ENCODE measurements around the gene SCARB1. TPM values are rescaled to one million over a fixed set of nuclear protein-coding genes. Genes with fewer than 3 reads are reported as not detected.
A peak's percentile ranks its signal among the peaks of the same experiment; 100 is the strongest.

SCARB1 gene
- total RNA-seq, 1 experiment from 2014 or later = 68.3 TPM

DNA sequence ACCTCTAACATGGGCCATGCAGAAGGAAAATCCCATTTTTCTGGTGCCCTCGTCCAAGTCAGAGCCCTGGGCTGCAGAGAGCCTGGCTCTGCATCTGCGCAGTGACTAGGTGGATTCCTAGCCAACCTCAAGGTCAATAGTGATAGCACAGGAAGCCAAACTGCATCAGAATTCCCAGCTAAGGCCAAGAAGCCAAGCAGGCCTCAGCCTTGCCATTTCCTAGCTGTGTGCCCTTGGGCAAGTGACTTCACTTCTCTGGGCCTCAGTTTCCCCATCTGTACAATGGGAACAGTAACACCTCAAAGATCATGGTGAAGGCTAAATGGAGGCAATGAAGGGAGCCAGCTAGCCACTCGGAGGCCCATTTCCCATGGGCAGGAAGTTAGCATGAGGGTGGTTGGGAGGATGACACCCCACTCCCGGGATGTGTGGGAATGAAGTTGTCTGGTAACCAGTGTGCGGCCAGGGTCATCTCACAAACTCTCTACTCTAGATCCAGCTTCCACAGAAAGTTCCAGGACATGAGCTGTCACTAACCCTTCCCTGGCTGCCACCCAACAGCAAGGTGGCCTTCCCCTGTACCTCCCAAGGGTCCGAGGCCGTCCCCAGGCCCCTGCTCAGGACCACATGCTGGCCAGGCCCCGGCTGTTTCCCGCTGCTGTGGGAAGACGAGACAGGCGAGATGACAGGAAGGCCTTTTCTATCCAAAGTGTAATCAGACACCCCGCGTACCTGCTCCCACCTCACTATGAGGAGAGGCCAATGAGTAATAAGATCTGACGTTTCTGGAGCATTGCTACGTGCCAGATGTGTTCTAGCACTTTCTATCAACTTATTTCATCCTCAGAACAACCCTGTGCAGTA, 125.7 kb downstream of the SCARB1 start (continued):
- TF ChIP-seq ELF4 (CRISPR knock-in tag; IDR thresholded peaks at IDR 0.05; ENCODE audit: low read depth) (no peak), NR2C2 (CRISPR knock-in tag; IDR thresholded peaks at IDR 0.05) (no peak), MAX (CRISPR knock-in tag; IDR thresholded peaks at IDR 0.05) (no peak), ZNF317 (CRISPR knock-in tag; IDR thresholded peaks at IDR 0.05; ENCODE audit: borderline replicate concordance, low read depth) (no peak), USF2 (CRISPR knock-in tag; IDR thresholded peaks at IDR 0.05) (no peak), KAT7 (CRISPR knock-in tag; IDR thresholded peaks at IDR 0.05; ENCODE audit: borderline replicate concordance) (no peak)
- TF ChIP-seq, protein P1, sequence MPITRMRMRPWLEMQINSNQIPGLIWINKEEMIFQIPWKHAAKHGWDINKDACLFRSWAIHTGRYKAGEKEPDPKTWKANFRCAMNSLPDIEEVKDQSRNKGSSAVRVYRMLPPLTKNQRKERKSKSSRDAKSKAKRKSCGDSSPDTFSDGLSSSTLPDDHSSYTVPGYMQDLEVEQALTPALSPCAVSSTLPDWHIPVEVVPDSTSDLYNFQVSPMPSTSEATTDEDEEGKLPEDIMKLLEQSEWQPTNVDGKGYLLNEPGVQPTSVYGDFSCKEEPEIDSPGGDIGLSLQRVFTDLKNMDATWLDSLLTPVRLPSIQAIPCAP (CRISPR knock-in tag; IDR thresholded peaks at IDR 0.05) = no peak
- TF ChIP-seq, protein P2, sequence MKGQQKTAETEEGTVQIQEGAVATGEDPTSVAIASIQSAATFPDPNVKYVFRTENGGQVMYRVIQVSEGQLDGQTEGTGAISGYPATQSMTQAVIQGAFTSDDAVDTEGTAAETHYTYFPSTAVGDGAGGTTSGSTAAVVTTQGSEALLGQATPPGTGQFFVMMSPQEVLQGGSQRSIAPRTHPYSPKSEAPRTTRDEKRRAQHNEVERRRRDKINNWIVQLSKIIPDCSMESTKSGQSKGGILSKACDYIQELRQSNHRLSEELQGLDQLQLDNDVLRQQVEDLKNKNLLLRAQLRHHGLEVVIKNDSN (CRISPR knock-in tag; IDR thresholded peaks at IDR 0.05) = no peak

GRCh38 chr12:124737040-124737419, 126.6 kb downstream of the SCARB1 start:
- Mint-ChIP-seq H3K27ac (no peak overlapping the region), H3K27me3 (ENCODE audit: low read depth) (peaks cover 3% of the 10 kb centered on the region; the same call in 1 of the 2 replicates), H3K36me3 (no peaks in the 10 kb centered on the region), H3K9me3 (peaks cover 2% of the 10 kb centered on the region; the same call in 1 of the 2 replicates), H3K4me3 (no peak overlapping the region), H3K4me1 (peaks cover 23% of the 10 kb centered on the region)
- ChIA-PET POLR2A (no interaction called here), CTCF (no interaction called here)
- DNase-seq (ENCODE audit: low spot score) (no peak), ATAC-seq (no peak)
- TF ChIP-seq ZNF671 (CRISPR knock-in tag; IDR thresholded peaks at IDR 0.05) (no peak), USF2 (CRISPR knock-in tag; IDR thresholded peaks at IDR 0.05) (peak; percentile 49; the same call in 1 of the 2 replicates)

DNA sequence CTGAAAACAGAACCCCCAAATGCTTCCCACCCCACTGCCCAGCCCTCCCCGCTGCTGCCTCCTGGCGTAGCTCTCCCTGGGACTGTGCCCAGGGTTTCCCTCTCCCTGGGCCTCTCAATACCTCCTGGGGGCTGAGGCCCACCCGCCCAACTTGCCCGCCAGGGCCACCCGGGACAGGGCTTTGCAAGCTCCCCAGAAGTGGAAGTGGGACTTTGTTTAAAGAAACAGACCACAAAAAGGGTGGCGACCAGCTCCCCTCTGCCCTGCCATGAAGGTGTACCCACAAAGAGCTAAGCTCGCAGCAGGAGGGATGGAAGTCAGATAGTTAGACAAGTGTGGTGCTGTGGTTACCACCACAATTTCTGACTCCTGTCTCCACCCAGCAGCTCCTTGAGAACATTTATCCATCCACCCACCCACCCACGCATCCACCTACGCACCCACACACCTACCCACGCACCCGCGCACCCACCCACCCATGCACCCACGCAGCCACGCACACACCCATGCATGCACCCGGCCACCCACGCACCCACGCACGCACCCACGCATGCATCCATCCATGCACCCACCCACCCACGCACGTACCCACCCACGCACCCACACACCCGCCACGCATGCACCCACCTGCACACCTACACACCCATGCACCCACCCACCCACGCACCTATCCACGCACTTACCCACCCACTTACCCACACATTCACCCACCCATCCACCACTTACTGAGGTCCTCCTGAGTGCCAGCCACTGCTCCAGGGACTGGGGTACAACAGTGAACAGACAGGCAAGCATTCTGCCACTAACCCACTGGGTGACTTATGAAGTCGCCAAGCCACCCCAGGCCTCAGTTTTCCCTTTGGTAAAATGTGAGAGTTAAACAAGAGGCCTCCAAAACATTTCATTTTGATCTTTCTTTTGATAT, 127.3 kb downstream of the SCARB1 start:
- ATAC-seq (no peak), DNase-seq (ENCODE audit: low spot score) (no peak)
- Mint-ChIP-seq H3K27me3 (ENCODE audit: low read depth) (peaks cover 3% of the 10 kb centered on the region; the same call in 1 of the 2 replicates), H3K36me3 (no peaks in the 10 kb centered on the region), H3K9me3 (peaks cover 4% of the 10 kb centered on the region; the same call in 1 of the 2 replicates), H3K4me3 (no peak overlapping the region), H3K27ac (no peak overlapping the region), H3K4me1 (peaks cover 22% of the 10 kb centered on the region)
- CTCF ChIA-PET = interaction anchor here (0.7 to 1.5 kb wide), 2 partner anchors 31 to 51 kb away, joined by 3 read pairs; no protein-coding TSS in a partner anchor
- POLR2A ChIA-PET = no interaction called here
- TF ChIP-seq SMAD4 (CRISPR knock-in tag; IDR thresholded peaks at IDR 0.05) (no peak), ATF1 (CRISPR knock-in tag; IDR thresholded peaks at IDR 0.05) (no peak), FOXP1 (CRISPR knock-in tag; IDR thresholded peaks at IDR 0.05; ENCODE audit: borderline replicate concordance) (no peak), SMAD3 (CRISPR knock-in tag; IDR thresholded peaks at IDR 0.05; ENCODE audit: borderline replicate concordance) (no peak), ELF4 (CRISPR knock-in tag; IDR thresholded peaks at IDR 0.05; ENCODE audit: low read depth) (no peak), HMGXB4 (CRISPR knock-in tag; IDR thresholded peaks at IDR 0.05) (no peak), ZNF121 (CRISPR knock-in tag; IDR thresholded peaks at IDR 0.05) (no peak), ZNF671 (CRISPR knock-in tag; IDR thresholded peaks at IDR 0.05) (no peak), TCF7 (CRISPR knock-in tag; IDR thresholded peaks at IDR 0.05; ENCODE audit: low read depth) (no peak), USF2 (CRISPR knock-in tag; IDR thresholded peaks at IDR 0.05) (no peak)
- TF ChIP-seq, protein P3, sequence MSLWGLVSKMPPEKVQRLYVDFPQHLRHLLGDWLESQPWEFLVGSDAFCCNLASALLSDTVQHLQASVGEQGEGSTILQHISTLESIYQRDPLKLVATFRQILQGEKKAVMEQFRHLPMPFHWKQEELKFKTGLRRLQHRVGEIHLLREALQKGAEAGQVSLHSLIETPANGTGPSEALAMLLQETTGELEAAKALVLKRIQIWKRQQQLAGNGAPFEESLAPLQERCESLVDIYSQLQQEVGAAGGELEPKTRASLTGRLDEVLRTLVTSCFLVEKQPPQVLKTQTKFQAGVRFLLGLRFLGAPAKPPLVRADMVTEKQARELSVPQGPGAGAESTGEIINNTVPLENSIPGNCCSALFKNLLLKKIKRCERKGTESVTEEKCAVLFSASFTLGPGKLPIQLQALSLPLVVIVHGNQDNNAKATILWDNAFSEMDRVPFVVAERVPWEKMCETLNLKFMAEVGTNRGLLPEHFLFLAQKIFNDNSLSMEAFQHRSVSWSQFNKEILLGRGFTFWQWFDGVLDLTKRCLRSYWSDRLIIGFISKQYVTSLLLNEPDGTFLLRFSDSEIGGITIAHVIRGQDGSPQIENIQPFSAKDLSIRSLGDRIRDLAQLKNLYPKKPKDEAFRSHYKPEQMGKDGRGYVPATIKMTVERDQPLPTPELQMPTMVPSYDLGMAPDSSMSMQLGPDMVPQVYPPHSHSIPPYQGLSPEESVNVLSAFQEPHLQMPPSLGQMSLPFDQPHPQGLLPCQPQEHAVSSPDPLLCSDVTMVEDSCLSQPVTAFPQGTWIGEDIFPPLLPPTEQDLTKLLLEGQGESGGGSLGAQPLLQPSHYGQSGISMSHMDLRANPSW (CRISPR knock-in tag; conservative IDR thresholded peaks at IDR 0.05; ENCODE audit: low read depth) = no peak

Measured in WTC11 (cell line).